Lower leg skin (tissue), 4 donors: ENCODE data around the gene AGBL5. TPM values are rescaled to one million over a fixed set of nuclear protein-coding genes. Genes with fewer than 3 reads are reported as not detected.

Experiments used
- DNase-seq, 2 donors: peaks; one replicate each; pipeline ENCODE4 v3.0.0-alpha.2; 2019; ENCODE audit warnings: low spot score in 2 of 2
- H3K4me3 ChIP-seq: fragments of 200-600 bp; sonication (generic); 2 replicates; pipeline ENCODE4 v1.5.1; 2017; ENCODE audit warnings: mild to moderate bottlenecking, low read depth; ENCODE audit not compliant: poor library complexity, severe bottlenecking
- POLR2A ChIP-seq, 2 donors: fragments of 450-650 bp; IDR thresholded peaks; one replicate each; pipeline ENCODE4 v1.6.1; 2016 to 2017; ENCODE audit warnings: antibody characterized with exemption in 2 of 2, mild to moderate bottlenecking in 1 of 2, moderate library complexity in 1 of 2
- WGBS, 2 donors: methylation state at CpG; one replicate each; pipeline ENCODE4 v1.1.5; 2018; 5-methylcytosine and 5-hydroxymethylcytosine counted together
- intact Hi-C: fragments of 100-400 bp; cut with DNase I; formaldehyde crosslinking; loops from one replicate; pipeline ENCODE4 v1.15.0; 2023; ENCODE audit warnings: low total_unique reads
- total RNA-seq, 4 donors: library from RNA; depleted of rRNA; stranded (reverse); fragments of >200 nt; gene quantifications; one replicate each; pipeline ENCODE4 v1.1.0, GENCODE V29; 2016
- TF ChIP-seq, protein P1 (sequence below), 3 donors: fragments of 450-650 bp; IDR thresholded peaks; one replicate each; pipeline ENCODE4 v1.5.1; 2016; ENCODE audit warnings: antibody characterized with exemption in 3 of 3, mild to moderate bottlenecking in 3 of 3, moderate library complexity in 2 of 3

The AGBL5 gene
- total RNA-seq, 4 donors from 2014 or later: 9.4 to 17.0 (median 16.4) TPM

DNA sequence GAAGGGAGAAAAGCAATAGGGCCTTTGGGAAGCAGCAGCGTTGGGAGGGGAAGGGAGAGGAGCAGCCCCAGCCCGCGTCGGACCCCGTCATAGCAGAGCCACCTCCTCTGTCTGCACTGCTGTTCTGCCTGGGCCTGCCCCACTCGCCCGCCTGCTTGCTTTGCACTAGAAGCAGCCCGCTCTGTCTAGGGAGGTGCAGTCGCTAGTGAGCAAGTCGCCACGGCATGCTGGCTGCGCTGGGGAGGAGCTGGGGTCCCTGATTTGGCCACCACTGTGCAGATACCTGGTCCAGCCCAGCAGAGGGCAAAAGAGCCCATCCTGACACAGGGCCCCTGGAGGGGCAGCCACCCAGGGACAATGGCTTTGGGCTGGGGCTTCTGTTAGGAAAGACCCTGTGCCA, 26.7 kb upstream of the AGBL5 start:
- 86 to 90% methylated on average over 12 of the region's 12 CpGs for WGBS, 2 donors
- intact Hi-C loops: no loop called here
- DNase-seq: no peak
- TF ChIP-seq, protein P1, sequence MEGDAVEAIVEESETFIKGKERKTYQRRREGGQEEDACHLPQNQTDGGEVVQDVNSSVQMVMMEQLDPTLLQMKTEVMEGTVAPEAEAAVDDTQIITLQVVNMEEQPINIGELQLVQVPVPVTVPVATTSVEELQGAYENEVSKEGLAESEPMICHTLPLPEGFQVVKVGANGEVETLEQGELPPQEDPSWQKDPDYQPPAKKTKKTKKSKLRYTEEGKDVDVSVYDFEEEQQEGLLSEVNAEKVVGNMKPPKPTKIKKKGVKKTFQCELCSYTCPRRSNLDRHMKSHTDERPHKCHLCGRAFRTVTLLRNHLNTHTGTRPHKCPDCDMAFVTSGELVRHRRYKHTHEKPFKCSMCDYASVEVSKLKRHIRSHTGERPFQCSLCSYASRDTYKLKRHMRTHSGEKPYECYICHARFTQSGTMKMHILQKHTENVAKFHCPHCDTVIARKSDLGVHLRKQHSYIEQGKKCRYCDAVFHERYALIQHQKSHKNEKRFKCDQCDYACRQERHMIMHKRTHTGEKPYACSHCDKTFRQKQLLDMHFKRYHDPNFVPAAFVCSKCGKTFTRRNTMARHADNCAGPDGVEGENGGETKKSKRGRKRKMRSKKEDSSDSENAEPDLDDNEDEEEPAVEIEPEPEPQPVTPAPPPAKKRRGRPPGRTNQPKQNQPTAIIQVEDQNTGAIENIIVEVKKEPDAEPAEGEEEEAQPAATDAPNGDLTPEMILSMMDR (IDR thresholded peaks at IDR 0.05): no peak
- TF ChIP-seq POLR2A (IDR thresholded peaks at IDR 0.05): no peak
- no peak overlapping the region for H3K4me3 ChIP-seq

- TF ChIP-seq, protein P1 (IDR thresholded peaks at IDR 0.05): no peak
- TF ChIP-seq POLR2A (IDR thresholded peaks at IDR 0.05): no peak
These were observed 26.1 kb upstream of the AGBL5 start for GRCh38 chr2:27025281-27025800.

GRCh38 chr2:27025861-27026851, 25.3 kb upstream of the AGBL5 start:
- intact Hi-C loops: no loop called here
- TF ChIP-seq, protein P1 (IDR thresholded peaks at IDR 0.05): no peak
- no peak for TF ChIP-seq POLR2A (IDR thresholded peaks at IDR 0.05)
- WGBS, 2 donors: 86 to 95% methylated on average over 23 to 24 of the region's 24 CpGs
- no peak for DNase-seq
- H3K4me3 ChIP-seq: no peak overlapping the region

More at GRCh38 chr2:27025281-27025800, 26.1 kb upstream of the AGBL5 start:
- H3K4me3 ChIP-seq: no peak overlapping the region
- no peak for DNase-seq
- 87 to 94% methylated on average over 13 of the region's 13 CpGs for WGBS, 2 donors
- intact Hi-C loops: no loop called here

GRCh38 chr2:27027211-27027651, 24.2 kb upstream of the AGBL5 start:
- WGBS, 2 donors: 91 to 92% methylated on average over 7 to 10 of the region's 10 CpGs
- H3K4me3 ChIP-seq: no peak overlapping the region
- intact Hi-C loops: no loop called here
- DNase-seq: no peak
- TF ChIP-seq, protein P1 (IDR thresholded peaks at IDR 0.05): no peak

- no peak overlapping the region for H3K4me3 ChIP-seq
- WGBS, 2 donors: 84 to 89% methylated on average over 2 of the region's 2 CpGs
- intact Hi-C loops: no loop called here
- TF ChIP-seq, protein P1 (IDR thresholded peaks at IDR 0.05): no peak
- TF ChIP-seq POLR2A (IDR thresholded peaks at IDR 0.05): no peak
- DNase-seq: no peak
These were observed 22.4 kb upstream of the AGBL5 start for GRCh38 chr2:27029051-27029450.
